ENCODE results near the gene FAM110D.
A peak's percentile ranks its signal among the peaks of the same experiment; 100 is the strongest.

The FAM110D gene

DNA sequence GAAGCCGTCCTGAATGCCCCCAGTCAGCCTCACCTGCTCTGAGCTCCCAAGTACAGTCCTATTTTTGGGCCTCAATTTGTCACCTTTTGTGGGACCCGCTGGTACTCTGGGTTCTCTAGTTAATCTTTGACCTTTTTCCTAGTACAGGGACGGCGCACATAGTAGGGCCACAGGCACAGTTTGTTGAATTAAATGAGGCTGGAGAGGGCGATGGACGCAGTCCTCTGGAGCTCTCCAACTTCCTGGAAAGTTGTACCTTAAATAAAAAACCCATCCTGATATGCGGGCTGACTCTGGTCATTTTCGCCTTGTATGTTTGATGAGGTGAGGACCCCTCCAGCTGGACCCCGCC is 4.8 kb downstream of the FAM110D start:
- DNase-seq (ENCODE audit: low read depth in 2 of 2): no peak

DNA sequence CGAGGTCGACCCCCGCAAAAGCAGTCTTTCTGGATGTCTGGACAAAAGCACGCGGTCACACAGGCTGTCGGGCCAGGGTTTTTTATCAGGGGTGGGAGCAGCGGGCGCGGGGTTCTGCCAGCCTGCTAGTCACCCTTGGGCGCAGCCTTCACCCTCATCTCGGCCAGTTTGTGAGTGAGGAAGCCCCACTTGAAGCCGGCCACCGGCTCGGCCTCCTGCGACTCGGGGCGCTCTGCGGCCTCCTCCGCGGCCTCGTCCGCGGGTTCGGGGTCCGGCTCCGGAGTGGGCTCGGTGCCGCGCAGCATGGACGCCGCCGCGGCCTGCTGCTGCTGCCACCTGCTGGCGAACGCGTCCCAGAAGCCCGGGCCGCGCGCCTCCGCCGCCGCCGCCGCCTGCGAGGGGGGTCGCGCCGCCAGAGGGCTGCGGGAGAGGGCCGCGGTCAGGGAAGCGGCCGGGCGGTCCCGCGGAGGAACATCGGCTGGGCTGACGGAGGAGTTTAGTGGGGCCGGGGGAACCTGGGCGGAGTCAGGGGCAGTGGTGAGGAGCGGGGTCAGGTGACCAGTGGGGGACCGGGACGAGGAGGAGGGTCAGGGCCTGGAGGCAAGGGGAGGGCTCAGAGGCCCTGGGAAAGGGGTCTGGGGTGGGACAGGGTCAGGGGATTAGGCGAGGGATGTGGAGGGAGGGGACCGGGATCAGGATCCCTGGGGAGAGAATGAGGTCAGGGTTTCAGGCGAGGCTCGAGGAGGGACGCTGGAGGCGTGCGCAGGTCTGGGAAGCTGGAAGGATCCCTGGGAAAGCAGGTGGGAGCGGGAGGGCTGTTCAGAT is 5.4 kb downstream of the FAM110D start:
- peak; percentile 36 to 40 for DNase-seq (ENCODE audit: low read depth in 2 of 2)

DNA sequence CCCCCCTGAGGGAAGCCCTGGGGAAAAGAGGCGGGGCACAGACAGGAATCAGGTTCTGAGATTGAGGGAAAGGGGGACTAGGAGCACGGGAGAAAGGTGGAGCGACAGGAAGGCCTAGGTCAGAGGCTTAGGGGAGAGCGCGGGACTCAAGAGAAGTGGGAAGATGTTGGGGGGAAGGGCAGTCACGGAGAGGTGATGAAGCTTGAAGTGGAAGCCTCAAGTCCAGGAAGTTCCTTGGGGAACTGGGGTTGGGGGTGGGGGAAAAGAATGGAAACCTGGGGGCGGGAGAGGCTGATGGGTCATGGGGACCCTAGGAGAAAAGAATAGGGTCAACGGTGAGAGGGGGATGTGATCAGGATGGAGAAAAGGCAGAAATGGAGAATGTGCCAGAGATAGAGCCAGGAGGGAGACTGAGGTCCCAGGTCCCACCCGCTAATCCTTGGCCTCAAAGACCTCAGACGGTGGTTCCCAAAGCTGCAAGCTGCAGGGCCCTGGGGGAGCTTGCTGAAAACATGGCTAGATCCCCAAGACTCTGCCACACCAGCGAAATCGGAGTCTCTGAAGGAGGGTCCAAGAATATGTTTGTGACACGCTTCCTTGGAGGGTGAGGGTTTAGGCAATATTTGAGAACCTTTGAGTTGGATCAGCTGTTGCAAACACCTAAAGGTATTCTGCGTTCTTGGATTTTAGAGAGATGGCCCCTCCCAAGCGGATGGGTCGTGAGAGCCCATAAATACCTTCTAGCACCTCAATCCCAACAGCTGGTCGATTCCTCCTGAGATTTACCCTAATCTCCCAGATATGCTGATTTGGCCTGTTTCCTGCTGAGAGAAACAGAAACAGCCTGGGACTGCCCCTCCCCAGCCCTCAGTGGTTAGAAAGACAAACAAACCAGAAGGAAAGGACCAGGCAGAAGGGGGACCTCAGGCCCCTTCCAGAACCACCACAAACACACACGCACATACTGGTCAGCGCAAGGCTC is 6.3 kb downstream of the FAM110D start:
- DNase-seq (ENCODE audit: low read depth in 2 of 2): no peak

DNA sequence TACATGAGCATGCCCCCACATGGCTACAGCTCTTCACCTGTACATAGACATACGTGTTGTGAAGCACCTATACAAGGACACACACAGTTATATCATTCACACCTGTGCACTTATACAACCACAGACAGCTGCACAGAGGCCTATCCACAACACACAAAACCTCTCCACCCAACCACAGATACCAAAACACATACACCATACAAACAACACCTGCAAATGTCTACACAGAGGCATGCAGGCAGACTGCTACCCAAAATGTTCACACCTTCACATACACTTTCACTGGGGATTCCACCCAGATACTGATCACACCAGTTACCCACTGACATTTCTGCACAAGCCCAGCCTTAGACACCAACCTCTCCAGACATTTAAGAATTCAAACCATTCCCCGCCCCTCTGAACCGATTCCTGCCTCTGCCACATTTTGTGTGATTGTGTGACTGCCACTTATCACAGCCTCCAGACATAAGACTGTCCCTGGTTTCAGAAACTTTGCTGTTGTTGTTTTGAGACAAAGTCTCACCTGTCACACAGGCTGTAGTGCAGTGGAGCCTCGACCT is 7.9 kb downstream of the FAM110D start:
- no peak for DNase-seq (ENCODE audit: low read depth in 2 of 2)

DNA sequence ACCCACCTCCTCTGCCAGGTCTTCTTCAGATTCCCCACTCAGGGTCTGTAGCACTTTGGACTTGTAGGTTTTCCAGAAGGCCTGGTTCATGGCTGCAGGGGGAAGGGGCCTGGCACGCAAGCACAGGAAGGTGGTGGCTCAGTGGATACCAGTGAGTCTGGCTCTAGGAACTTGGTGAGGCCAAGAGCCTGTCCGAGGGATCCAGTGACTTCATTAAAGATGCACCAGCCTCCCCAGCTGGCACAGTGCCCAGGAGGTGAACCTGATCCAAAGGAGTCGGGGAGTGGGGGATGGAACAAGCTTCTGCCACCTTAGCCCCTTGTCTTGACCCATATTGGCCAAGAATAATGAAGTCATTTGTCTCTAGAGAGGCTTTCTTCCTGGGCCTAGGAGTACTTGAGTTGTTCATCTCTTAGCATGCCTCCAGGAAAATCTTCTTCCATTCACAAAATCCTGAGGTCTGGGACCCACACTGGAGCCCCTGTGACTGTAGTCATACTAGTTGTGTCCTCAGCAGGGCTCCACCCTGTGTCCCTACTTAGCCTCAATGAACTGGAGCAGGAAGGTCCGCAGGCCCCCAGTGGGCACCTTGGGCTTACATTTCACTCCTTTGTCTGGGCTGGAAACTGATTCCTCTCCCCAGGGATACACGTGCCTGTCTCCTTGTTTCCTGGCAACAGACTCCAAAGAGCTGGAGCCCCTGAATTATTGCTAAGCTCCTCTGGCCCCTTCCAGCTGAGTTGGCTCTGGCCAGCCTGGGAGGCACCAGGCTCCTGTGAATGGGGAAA is 9.7 kb downstream of the FAM110D start, which contains the start of gene C1orf232:
Gene C1orf232, minus strand, starts transcription at position 554 of the 788 bp plus-strand sequence. Its CDS starts 464 bp downstream, at position 90.
- DNase-seq (ENCODE audit: low read depth in 2 of 2): no peak

DNA sequence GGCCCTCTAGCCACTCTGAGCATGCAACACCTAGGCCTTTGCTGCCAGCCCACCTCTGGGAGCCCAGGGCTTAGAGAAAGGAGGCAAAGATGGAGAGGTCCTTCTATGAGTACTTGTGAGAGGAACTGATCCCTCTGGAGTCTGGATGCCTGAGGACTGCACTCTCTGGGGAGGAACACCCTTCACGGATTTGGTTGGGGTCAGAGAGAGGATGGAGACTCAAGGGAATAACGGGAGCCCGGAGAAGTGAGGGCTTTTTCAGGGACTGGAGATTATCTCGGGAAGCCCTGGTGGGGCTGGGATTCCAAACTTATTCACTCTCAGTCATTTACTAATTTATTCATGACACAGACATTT is 10.3 kb downstream of the FAM110D start:
- DNase-seq (ENCODE audit: low read depth in 2 of 2): no peak

DNA sequence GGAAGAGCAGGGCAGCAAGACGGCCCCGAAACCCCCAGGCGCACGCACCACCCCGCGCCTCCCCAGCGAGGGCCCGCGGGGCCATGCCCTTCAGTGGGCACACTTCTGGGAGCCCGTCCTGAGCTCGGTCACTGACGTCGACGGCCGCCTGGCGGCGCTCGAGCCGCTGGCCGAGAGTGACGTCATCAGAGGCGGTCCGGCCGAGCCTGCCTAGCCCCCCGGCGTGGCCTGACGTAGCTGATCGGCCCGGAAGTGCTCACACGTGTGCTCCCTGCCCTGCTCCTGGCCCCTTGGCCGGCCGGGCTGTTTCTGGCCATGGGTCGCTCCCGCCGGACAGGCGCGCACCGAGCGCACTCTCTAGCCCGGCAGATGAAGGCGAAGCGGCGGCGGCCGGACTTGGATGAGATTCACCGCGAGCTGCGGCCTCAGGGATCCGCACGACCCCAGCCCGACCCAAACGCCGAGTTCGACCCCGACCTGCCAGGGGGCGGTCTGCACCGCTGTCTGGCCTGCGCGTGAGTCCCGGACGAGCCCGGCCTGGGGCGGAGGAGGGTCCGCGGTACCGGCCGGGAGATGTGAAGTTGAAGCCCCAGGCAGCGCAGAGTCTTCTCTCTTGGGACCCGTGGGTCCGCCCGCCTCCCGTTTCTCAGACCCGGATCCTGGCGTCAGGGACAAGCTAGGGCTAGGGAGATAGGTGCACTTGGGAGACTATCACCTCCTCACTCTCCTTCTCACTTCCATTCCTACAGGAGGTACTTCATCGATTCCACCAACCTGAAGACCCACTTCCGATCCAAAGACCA is 11.0 kb downstream of the FAM110D start, which contains the start of gene ZNF593:
Gene ZNF593, plus strand, starts transcription at position 240 of the 803 bp plus-strand sequence. Its CDS starts 76 bp downstream, at position 316.
- DNase-seq (ENCODE audit: low read depth in 2 of 2): peak; percentile 76 to 86

DNA sequence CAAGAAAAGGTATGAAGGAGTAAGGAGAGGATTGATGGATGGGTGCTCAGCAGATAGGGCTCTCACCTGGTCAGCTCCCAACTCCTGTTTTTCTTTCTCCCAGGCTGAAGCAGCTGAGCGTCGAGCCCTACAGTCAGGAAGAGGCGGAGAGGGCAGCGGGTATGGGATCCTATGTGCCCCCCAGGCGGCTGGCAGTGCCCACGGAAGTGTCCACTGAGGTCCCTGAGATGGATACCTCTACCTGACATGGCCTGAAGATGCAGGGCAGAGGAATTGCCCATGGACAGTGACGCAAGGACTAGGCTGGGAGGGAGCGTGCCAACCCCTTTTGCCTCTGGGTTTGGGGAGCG is 11.6 kb downstream of the FAM110D start:
- no peak for DNase-seq (ENCODE audit: low read depth in 2 of 2)

DNA sequence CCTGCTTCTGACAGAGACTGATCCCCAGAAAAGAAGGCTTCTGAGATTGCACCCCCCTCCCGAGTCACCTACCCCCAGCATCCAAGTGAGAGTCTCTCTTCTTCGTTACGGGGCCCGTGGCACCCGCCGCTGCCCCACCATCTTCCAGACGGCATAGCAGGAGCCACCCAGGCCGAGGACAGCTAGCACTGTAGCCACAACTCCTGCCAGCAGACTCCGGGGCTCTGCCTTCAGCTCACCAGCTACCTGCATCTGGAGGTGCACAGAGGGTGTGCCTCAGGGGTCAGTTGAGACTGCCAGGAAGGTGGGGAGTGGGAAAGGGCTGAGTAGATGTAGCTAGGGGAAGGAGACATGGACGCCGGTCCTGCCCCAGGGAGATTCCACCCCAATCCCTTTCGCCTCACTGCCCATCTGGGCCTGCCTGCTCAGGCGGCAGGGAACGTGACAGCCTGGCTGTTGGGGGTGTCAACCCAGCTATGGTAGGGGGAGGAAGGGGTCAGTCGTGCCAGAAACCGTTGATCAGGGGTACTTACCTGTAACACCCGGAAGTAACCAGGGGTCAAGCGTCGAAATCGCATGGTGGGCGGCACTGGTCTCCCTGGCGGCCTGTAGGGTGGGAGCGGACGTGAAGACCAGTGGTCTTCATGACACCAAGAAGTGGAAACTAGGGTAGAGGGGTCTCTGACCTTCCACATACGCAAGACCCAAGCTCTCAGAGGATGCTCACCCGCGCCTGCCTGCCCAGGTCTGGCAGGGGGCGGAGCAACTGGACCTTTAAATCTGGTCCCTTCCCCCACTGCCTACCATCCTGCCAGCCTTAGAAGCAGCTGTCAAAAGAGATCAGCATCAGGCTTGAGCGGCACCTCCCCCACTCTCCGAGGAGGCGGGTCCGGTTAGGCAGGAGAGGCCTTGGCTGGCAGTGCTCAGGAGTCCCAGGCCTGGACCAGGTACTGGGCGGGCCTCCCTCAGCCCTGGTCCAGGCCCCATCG is 12.5 kb downstream of the FAM110D start, which contains the start of gene ZNF593OS:
Gene ZNF593OS, minus strand, starts transcription at position 749 of the 989 bp plus-strand sequence. Its CDS starts 171 bp downstream, at position 578.
- no peak for DNase-seq (ENCODE audit: low read depth in 2 of 2)

DNA sequence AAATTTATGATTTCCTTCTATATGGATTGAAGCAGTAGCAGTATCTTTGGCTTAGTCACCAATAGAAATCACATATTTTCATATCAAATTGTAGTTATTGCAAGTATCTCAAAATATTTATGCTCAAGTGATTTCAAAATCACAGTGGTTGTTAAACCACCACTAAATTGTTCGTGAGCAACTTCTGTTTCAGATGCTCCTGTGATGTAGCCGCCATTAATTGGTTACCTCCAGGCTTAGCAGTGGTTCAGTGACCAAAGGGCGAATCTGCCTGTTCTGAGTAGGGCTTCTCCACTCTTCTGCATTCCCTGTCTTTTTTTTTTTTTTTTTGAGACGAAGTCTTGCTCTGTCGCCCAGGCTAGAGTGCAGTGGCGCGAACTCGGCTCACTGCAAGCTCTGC is 16.5 kb downstream of the FAM110D start:
- DNase-seq (ENCODE audit: low read depth in 2 of 2): no peak

DNA sequence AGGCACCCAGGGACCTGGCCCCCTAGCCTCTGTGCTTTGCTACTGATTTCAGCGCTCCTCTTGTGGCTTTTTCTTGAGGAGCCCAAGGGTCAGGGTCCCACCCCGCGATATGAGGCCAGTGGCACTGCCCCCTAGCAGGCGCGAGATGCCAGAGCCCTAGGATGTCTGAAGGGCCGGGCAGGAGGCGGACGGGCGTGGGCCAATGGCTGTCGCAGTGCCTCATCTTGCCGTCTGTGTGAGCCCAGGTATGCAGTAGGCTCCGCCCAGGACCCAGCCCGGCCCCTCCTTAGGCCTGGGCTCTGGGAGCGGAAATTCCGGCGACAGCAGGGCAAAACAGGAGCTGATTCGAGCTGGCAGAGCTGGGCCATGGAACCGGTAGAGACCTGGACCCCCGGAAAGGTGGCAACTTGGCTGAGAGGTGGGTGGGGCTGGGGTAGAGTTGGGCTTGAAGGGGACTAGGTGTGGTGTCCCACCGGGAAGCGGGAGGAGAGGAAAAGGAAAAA is 18.4 kb downstream of the FAM110D start, which contains the start of gene CNKSR1:
Gene CNKSR1, plus strand, starts transcription at position 310 of the 503 bp plus-strand sequence. Its CDS starts 57 bp downstream, at position 367.
- DNase-seq (ENCODE audit: low read depth in 2 of 2): no peak

DNA sequence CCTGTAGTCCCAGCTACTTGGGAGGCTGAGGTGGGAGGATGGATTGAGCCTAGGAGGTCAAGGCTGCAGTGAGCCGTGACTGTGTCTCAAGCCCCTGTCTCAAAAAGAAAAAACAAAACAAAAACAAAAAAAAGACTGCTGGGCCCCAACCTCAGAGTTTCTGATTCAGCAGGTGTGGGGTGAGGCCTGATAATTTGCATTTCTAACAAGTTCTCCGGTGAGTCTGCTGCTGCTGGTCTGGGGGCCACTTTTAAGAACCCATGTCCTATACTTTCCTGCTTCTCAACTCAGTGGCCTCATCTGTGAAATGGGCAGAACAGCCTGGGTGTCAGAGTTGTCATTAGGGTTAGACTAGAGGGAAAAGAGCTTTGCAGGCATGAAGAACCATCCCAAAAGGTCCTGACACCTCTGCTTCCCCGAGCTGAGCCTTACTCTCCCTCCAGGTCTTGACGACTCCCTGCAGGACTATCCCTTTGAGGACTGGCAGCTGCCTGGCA is 21.2 kb downstream of the FAM110D start:
- DNase-seq (ENCODE audit: low read depth in 2 of 2): no peak

DNA sequence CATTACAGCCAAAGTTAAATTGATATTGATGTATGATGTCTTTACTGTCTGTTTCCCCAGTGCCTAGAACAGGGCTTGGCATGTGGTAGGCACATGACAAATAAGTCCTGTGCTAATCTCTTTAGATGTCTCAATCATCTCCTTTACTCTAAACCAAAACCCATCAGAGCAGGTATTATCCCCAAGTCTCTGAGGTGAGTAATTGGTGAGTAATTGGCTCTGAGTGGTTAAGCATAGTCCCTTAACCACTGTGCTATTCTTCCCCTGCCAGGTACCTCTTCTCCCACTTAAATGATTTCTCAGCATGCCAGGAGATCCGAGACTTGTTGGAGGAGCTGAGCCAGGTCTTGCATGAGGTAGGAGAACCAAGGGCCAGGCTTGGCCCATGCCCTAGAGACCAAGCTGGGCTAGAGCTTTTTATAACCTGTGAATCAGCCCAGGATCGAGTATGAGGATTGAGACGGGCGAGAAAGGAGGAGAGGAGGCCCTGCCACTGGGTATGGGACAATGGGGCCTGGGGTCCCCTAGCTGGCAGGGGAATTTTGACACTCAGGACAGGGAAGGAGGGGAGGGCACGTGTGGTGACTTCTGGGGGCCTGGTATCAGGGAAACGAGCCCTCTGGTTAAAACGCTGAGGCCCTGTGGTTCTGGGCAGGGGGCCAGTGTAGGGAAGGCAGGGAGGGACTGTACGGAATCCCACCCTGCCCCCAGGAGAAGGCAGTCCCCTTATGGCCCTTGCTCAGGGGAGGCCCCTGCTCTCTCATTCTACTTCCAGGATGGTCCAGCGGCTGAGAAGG is 22.9 kb downstream of the FAM110D start:
- no peak for DNase-seq (ENCODE audit: low read depth in 2 of 2)

DNA sequence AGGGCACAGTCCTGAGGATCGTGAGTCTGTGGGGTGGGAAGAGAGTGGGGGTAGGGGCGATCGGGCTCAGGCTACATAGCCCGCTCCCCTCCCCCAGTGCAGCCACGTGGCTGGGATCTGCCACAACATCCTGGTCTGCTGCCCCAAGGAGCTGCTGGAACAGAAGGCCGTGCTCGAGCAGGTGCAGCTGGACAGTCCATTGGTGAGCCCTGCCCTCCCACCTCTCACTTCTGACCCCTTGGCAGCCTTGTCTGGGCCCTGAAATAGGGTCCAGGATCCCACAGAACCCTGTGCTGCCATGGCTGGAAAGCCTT is 23.5 kb downstream of the FAM110D start:
- DNase-seq (ENCODE audit: low read depth in 2 of 2): no peak

DNA sequence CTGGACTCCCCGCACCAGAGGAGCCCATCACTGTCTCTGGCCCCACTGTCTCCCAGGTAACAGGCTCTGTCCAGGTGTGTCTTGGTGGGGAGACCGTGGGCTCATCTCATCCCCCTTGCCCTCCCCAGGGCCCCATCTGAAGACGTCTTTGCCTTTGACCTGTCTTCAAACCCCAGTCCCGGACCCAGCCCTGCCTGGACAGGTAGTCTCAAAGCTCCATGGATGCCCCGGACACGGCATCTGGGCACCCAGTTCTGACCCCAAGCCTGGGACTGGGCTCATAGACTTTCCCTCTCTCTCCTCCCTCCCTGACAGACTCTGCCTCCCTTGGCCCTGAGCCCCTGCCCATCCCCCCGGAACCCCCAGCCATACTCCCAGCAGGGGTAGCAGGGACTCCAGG is 25.2 kb downstream of the FAM110D start:
- DNase-seq (ENCODE audit: low read depth in 2 of 2): no peak

DNA sequence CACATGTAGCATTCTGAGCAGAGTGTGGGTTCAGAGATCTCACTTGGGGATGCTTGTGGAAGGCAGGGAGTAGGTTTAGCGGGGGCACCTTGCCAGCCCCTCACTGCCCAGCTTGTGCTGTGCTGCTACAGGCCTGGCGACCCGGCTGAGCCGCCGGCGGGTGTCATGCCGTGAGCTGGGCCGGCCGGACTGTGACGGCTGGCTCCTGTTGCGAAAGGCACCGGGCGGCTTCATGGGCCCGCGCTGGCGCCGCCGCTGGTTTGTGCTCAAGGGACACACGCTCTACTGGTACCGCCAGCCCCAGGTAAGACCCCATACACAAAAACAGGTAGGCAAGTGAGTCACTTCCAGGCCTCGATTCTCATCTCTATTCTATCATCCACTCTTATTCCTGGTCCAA is 26.0 kb downstream of the FAM110D start:
- DNase-seq (ENCODE audit: low read depth in 2 of 2): no peak

DNA sequence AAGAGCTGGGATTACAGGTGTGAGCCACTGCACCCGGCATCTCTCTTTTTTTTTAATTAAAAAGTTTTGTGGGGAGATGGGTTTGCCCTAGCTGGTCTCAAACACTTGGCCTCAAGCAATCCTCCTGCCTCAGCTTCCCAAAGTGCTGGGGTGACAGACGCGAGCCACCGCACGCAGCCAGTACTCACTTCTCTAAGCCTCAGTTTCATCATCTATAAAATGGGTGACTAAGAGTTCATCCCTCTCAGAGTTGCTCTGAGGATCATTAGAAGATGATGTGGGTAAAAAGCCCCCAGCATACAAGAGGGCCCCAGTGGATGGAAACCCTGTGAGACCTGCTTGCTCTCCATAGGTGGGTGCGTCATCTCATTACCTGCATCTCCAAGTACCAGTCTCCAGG is 29.0 kb downstream of the FAM110D start:
- DNase-seq (ENCODE audit: low read depth in 2 of 2): no peak

DNA sequence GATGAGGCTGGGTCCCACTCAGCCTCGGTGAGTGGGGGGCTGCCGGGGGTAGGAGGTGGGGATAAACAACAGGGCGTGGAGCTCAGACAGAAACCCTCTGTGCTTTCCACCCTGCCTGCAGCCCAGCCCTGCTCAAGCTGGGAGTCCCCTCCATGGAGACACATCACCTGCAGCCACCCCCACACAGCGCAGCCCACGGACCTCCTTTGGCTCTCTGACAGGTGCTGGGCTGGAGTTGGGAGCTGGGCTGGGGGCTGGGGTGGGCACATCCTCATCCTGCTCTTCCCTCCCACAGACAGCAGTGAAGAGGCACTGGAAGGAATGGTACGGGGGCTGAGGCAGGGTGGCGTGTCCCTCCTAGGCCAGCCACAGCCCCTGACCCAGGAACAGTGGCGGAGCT is 29.6 kb downstream of the FAM110D start:
- no peak for DNase-seq (ENCODE audit: low read depth in 2 of 2)
